MG63 (cell line): ENCODE results near the gene GSTK1. TPM values are rescaled to one million over a fixed set of nuclear protein-coding genes. Genes with fewer than 3 reads are reported as not detected.

Source experiments
- DNase-seq: peaks from one replicate; pipeline ENCODE4 v3.0.0-alpha.2; 2020
- H3K27me3 ChIP-seq: fragments of 250-450 bp; sonication (Bioruptor Pico); 2 replicates; pipeline ENCODE4 v1.5.1; 2020; ENCODE audit warnings: mild to moderate bottlenecking, moderate library complexity
- H3K36me3 ChIP-seq: fragments of 250-450 bp; sonication (Bioruptor Pico); 2 replicates; pipeline ENCODE4 v1.5.1; 2020; ENCODE audit warnings: mild to moderate bottlenecking, moderate library complexity
- H3K4me3 ChIP-seq: fragments of 250-450 bp; sonication (Bioruptor Pico); 2 replicates; pipeline ENCODE4 v1.5.1; 2020; ENCODE audit warnings: mild to moderate bottlenecking, moderate library complexity
- H3K9me3 ChIP-seq: fragments of 250-450 bp; sonication (Bioruptor Pico); 2 replicates; pipeline ENCODE4 v1.5.1; 2020; ENCODE audit warnings: mild to moderate bottlenecking, moderate library complexity
- total RNA-seq: library from RNA; depleted of rRNA; stranded (reverse); fragments of >200 nt; shearing (Covaris generic); gene quantifications from 2 replicates; pipeline ENCODE4 v1.2.3, GENCODE V29; 2014; ENCODE audit warnings: low replicate concordance; rRNA removed

The GSTK1 gene
- total RNA-seq, 1 experiment from 2014 or later, result 47.3 TPM

DNA sequence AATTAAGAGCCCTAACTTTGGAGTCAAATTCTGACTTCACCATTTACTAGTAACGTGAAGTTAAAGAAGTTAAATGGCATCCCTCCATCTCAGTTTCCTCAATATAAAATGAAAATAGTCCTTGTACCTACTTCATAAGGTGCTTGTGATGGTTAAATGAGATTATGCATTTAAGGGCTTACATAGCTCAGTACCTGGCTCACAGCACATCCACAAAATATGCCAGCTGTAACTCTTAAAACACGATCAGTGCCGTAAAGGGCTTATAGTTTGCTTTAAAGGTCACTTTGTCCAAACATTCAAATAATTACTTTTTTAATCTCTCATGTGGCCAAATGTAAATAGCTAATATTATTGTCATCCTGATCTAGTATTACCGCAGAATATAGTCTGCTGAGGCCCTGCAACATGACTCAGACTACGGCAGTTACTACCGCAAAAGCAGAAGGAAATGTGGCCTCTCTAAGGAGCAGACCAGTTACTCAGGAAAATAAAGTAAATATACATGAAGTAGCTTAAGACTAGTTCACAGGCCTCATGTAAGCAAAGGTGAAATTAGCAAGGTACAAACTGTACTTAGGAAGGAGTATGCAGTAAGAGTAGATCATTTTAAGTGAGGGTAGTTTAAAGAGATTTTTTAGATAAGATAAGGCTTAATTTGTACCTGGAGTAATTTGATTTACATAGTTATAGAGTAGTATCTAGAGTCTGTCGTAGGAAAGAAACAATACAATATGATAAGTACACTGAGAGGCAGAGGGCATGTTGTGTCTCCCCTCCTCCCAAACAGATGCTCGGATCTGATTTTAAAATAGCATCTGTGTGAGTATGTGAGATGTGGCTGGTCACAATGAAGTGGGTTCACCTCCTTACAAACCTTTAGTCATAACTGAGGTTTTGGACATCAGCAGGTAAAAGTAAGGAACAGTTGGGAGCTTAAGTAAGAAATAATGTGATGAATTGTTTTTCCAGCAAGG, 38.0 kb downstream of the GSTK1 start:
- H3K27me3 ChIP-seq, result no peaks in the 10 kb centered on the region
- no peaks in the 10 kb centered on the region for H3K9me3 ChIP-seq
- H3K4me3 ChIP-seq, result no peak overlapping the region
- peaks cover 52% of the 10 kb centered on the region for H3K36me3 ChIP-seq
- no peak for DNase-seq

DNA sequence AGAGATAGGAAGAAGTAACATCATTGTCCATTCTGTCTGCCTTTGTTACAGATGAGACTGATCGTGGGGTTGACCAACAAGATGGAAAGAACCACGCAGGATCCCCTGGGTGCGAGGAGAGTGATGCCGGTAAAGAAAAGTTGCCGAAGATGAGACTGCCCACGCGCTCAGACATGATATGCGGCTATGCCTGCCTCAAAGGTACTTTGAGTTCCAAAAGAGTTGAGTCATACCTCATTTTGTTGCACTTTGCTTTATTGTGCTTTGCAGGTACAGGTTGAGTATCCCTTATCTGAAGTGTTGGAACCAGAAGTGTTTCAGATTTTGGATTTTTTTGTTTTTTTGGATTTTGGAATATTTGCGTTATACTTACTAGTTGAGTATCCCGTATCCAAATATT, 40.5 kb downstream of the GSTK1 start:
- DNase-seq, result no peak
- Histone ChIP-seq H3K27me3 (no peaks in the 10 kb centered on the region), H3K36me3 (peaks cover 39% of the 10 kb centered on the region), H3K4me3 (no peak overlapping the region), H3K9me3 (no peaks in the 10 kb centered on the region)

DNA sequence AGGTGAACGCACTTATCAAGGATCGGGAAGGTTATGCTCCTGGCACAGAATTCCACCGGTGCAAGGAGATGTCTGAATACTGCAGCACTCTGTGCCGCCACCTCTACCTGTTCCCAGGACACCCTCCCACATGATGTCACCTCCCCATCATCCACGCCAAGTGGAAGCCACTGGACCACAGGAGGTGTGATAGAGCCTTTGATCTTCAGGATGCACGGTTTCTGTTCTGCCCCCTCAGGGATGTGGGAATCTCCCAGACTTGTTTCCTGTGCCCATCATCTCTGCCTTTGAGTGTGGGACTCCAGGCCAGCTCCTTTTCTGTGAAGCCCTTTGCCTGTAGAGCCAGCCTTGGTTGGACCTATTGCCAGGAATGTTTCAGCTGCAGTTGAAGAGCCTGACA, 41.7 kb downstream of the GSTK1 start:
- H3K27me3 ChIP-seq, result no peaks in the 10 kb centered on the region
- peaks cover 33% of the 10 kb centered on the region for H3K36me3 ChIP-seq
- H3K4me3 ChIP-seq, result no peak overlapping the region
- no peaks in the 10 kb centered on the region for H3K9me3 ChIP-seq
- no peak for DNase-seq

DNA sequence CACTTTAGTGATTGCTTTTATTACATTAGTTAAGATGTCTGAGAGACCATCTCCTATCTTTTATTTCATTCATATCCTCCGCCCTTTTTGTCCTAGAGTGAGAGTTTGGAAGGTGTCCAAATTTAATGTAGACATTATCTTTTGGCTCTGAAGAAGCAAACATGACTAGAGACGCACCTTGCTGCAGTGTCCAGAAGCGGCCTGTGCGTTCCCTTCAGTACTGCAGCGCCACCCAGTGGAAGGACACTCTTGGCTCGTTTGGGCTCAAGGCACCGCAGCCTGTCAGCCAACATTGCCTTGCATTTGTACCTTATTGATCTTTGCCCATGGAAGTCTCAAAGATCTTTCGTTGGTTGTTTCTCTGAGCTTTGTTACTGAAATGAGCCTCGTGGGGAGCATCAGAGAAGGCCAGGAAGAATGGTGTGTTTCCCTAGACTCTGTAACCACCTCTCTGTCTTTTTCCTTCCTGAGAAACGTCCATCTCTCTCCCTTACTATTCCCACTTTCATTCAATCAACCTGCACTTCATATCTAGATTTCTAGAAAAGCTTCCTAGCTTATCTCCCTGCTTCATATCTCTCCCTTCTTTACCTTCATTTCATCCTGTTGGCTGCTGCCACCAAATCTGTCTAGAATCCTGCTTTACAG, 42.3 kb downstream of the GSTK1 start:
- no peak overlapping the region for H3K4me3 ChIP-seq
- no peaks in the 10 kb centered on the region for H3K9me3 ChIP-seq
- no peaks in the 10 kb centered on the region for H3K27me3 ChIP-seq
- H3K36me3 ChIP-seq, result peaks cover 31% of the 10 kb centered on the region
- DNase-seq, result no peak

DNA sequence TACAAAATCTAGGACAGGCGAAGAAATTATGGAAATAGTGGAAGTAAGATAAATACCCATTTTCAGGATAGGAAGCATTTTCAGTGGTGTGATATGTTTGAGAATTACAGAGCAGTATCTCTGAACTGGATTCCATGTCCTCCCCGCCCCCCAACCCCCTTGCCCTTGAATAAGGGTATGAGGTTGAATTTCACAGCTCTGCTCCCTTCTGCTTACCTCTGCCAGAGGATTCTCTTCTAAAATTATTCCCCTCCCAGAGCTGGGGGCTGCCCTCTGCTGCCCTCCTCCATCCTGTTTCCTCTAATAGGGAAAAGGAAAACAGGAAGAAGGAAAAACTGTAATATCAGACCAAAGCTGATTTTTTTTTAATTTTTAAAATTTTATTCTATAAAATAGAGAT, 45.4 kb downstream of the GSTK1 start:
- no peaks in the 10 kb centered on the region for H3K9me3 ChIP-seq
- H3K27me3 ChIP-seq, result no peaks in the 10 kb centered on the region
- H3K36me3 ChIP-seq, result peaks cover 18% of the 10 kb centered on the region
- H3K4me3 ChIP-seq, result no peak overlapping the region
- no peak for DNase-seq

DNA sequence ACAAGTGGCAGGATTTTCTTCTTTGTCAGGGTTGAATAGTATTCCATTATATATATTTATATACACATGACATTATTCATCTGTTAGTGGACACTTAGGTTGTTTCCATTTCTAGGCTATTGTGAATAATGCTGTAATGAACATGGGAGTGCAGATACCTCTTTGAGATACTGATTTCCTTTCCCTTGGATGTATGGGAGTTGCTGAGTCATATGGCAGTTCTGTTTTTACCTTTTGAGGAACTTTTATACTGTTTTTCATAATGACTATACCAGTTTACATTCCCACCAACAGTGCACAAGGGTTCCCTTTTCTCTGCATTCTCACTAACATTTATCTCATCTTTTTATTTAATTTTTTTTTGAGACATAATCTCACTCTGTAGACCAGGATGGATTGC, 50.9 kb downstream of the GSTK1 start:
- no peak for DNase-seq
- Histone ChIP-seq H3K27me3 (no peaks in the 10 kb centered on the region), H3K36me3 (no peaks in the 10 kb centered on the region), H3K4me3 (no peak overlapping the region), H3K9me3 (no peaks in the 10 kb centered on the region)

DNA sequence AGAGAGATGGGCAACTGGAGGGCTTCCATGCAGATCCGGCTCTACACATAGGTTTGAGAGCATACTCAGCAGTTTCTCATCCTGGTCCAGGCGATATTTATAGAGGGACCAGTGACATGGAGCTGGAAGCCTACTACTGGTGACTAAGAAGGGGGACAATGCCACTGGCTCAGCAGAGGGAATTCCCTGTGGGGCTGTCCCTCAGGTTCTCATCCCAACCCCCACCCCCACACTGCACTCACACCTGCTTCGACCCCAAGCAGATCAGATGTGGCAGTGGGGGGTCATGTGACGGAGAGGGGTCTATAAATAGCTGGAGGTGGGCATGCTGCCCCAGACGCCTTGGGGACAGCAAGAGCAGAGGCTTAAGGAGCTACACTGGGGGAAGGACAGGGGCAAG, 52.5 kb downstream of the GSTK1 start, which contains the start of gene CLCN1:
Gene CLCN1 (plus strand): TSS at position 336 of the 400 bp plus-strand sequence. CDS start 102 bp downstream, outside the sequence.
- Histone ChIP-seq H3K27me3 (no peaks in the 10 kb centered on the region), H3K36me3 (no peaks in the 10 kb centered on the region), H3K4me3 (no peak within 1 kb of the TSS), H3K9me3 (no peaks in the 10 kb centered on the region)
- DNase-seq, result no peak

DNA sequence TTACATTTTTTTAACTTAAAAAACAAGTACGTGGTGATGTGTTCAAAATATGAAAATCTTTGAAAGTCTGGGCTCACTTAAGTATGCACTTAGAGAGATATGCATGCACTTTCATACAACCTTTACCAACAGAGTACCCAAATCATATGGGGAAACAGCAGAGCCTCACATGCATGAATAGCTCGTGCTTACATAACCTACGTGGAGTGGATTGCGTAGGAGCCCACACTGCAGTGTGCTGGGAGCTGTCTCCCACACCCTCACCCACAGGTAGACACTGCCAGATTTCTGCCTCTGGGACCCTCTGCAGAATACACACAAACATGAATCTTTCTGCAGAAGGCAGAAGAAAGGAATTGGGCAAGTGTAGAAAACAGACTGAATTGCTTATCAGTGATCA, 53.3 kb downstream of the GSTK1 start:
- Histone ChIP-seq H3K27me3 (no peaks in the 10 kb centered on the region), H3K4me3 (no peak overlapping the region), H3K9me3 (no peaks in the 10 kb centered on the region), H3K36me3 (no peaks in the 10 kb centered on the region)
- no peak for DNase-seq

DNA sequence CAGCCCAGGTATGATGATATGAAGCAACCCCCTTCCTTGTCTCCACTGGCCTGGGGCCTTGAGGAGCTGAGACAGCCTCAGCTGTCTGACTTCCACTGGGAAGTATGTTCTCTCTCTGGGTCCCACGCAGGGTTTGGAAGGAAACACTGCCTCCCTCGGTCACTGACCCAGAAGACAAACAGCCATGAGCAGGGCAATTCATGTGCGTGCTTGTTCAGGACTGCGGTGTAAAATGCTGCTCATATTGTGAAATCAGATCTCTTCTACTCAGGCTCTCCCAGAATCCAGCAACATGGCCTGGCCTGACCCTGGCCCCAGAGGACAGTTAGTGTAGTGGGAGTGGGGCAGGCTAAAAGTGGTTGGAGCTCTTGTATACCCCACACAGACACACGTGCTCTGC, 55.4 kb downstream of the GSTK1 start:
- H3K36me3 ChIP-seq, result no peaks in the 10 kb centered on the region
- no peak for DNase-seq
- H3K4me3 ChIP-seq, result no peak overlapping the region
- no peaks in the 10 kb centered on the region for H3K9me3 ChIP-seq
- H3K27me3 ChIP-seq, result no peaks in the 10 kb centered on the region

Other genes starting within 250 kb of the GSTK1 start
- gene OR9A2, start 236.3 kb upstream of the GSTK1 start, total RNA-seq, result not detected in 2 replicates
- gene OR6V1, start 211.1 kb upstream of the GSTK1 start, total RNA-seq, result not detected in 2 replicates
- not detected in 2 replicates for gene PIP, start 131.4 kb upstream of the GSTK1 start, total RNA-seq
- gene TAS2R39, start 80.0 kb upstream of the GSTK1 start, total RNA-seq, result not detected in 2 replicates
- gene TAS2R40, start 41.4 kb upstream of the GSTK1 start, total RNA-seq, result not detected in 2 replicates
- gene TMEM139, start 21.5 kb downstream of the GSTK1 start, total RNA-seq, result not detected in 2 replicates
- gene CASP2, start 24.9 kb downstream of the GSTK1 start, total RNA-seq, result 4.7 and 5.8 TPM in 2 replicates
- not detected in 2 replicates for gene CLCN1, start 52.7 kb downstream of the GSTK1 start, total RNA-seq
- 0.63 and 0.84 TPM in 2 replicates for gene FAM131B, start 99.3 kb downstream of the GSTK1 start, total RNA-seq
- gene ZYX, start 117.9 kb downstream of the GSTK1 start, total RNA-seq, result 30.9 and 49.3 TPM in 2 replicates
- not detected in 2 replicates for gene EPHA1, start 145.4 kb downstream of the GSTK1 start, total RNA-seq
- not detected in 2 replicates for gene TAS2R60, start 180.0 kb downstream of the GSTK1 start, total RNA-seq
- gene TAS2R41, start 214.4 kb downstream of the GSTK1 start, total RNA-seq, result not detected in 2 replicates